Right renal pelvis (tissue), 4 donors: ENCODE data around the gene DSTYK. TPM values are rescaled to one million over a fixed set of nuclear protein-coding genes. Genes with fewer than 3 reads are reported as not detected.
"Not testable (repeated sequence)": the region's sequence is repeated elsewhere in the genome, so short reads cannot be mapped to it uniquely, and the experiment has no call there.

ENCODE experiments used
- DNase-seq, 4 donors: peaks; one replicate each; pipeline ENCODE4 v3.0.0-alpha.2; 2013; ENCODE audit warnings: low read depth in 4 of 4, low spot score in 3 of 4, missing footprints in 1 of 4
- polyA plus RNA-seq, 4 donors: library from polyadenylated mRNA; unstranded; fragments of 120-200 nt; gene quantifications; one replicate each; pipeline ENCODE4 v1.2.1, GENCODE V29; 2013; ENCODE audit not compliant: insufficient read length in 4 of 4

Gene DSTYK
- polyA plus RNA-seq, 4 donors, result 18.6 to 21.6 (median 20.7) TPM

DNA sequence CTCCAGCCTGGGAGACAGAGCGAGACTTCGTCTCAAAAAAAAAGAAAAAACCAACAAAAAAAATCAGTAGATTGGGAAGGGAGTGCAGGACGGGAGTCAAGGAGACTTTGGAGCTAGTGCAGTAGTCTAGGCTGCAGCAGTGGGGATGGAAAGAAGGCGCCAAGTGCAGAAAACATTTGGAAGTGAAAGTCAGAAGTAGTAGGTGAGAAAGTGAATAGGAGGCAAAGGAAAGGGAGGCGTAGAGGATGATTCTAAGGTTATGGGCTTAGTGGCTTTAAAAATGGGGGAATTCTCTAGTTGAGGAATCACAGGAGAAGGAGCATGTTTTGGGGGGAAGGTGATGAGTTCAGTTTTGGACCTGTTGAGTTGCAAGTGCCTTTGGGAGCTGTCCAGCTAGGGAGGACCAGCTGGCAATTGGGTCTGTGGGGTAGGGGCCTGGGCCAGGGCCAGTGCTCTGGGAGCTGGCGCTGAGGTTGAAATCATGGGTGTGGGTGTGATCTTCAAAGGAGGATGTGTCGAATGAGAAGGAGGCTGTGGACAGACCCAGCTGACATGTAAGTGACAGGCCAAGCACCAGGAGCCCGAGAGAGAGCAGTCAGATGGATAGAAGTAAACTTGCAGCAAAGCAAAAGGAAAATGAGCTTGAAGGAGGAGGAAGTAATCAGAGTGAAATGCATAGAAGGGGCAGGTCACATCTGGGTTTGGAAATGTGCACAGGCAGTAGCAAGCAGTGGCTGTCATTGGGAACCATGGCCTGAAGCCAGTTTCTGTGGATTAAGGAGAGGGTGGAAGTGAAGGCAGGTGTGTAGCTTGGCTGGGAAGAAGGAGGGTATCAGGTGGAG lies 32.1 kb upstream of the DSTYK start:
- DNase-seq, result no peak

DNA sequence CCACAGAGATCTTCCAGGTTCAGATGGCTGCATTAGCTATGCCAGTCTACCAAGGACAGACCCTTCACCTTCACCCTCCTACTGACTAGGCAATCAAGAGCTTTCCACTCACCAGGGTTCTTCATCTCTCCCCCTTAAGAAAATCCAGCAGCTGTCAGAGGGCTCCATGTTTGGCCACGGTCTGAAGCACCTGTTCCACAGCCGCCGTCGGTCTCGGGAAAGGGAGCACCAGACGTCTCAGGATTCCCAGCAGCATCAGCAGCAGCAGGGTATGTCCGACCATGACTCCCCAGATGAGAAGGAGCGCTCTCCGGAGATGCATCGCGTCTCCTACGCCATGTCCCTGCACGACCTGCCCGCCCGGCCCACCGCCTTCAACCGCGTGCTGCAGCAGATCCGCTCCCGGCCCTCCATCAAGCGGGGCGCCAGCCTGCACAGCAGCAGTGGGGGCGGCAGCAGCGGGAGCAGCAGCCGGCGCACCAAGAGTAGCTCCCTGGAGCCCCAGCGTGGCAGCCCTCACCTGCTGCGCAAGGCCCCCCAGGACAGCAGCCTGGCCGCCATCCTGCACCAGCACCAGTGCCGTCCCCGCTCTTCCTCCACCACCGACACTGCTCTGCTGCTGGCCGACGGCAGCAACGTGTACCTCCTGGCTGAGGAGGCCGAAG lies 30.0 kb upstream of the DSTYK start:
- no peak for DNase-seq

DNA sequence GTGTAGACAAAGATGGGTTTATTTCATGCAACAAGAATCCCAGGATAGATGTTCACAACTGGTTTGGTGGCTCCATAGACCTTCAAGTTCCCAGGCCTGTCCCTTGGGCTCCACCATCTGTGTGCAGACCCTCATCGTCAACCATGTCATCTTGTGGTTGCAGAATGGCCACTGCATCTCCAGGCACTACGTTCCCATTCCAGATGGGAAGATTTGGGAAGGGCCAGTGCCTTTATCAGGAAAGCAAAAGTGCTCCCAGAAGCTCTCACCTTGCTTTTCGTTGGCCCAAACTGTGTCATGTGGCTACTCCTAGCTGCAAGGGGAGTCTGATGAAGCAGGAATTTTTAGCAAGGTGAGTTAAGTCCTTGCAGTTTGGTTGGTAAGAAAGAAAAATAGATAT lies 29.1 kb upstream of the DSTYK start:
- no peak for DNase-seq

DNA sequence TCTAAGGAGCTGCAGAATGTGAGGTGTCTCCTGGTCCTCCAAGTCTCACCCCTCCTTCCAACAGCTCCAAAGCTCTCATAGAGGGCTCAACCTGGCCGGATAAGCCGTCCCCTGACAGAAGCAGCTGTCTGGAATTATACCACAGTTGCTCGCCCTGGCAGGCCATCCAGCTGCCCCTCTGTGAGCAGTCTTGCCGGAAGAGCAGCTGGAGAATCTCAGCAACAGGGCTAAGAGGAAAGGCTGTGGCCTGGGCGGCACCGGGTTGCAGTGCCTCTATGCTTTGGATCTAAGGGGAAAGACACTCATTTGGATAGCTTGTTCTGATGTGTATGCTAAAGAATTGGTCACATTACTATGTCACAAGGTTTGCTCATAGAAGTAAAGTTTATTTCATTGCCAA lies 28.6 kb upstream of the DSTYK start:
- DNase-seq, result no peak

DNA sequence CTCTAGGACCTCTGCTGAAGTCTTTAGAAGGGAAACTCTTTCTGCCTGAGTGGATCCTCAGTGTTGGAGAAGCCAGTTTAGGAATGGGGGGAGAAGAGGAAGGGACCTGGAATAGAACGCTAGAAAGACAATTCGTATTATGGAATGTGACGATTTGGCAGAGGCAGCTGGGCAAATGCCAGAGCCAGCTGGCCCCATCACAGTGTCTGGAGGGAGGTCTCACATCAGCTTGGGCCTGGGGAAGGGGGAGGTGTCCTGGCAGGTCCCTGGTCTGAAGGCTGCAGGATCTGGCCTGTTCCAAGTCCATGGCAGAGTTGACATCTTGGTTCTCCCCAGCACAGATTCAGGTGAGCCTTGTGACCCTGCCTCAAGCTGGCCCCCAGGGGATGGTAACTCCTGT lies 27.6 kb upstream of the DSTYK start:
- no peak for DNase-seq

DNA sequence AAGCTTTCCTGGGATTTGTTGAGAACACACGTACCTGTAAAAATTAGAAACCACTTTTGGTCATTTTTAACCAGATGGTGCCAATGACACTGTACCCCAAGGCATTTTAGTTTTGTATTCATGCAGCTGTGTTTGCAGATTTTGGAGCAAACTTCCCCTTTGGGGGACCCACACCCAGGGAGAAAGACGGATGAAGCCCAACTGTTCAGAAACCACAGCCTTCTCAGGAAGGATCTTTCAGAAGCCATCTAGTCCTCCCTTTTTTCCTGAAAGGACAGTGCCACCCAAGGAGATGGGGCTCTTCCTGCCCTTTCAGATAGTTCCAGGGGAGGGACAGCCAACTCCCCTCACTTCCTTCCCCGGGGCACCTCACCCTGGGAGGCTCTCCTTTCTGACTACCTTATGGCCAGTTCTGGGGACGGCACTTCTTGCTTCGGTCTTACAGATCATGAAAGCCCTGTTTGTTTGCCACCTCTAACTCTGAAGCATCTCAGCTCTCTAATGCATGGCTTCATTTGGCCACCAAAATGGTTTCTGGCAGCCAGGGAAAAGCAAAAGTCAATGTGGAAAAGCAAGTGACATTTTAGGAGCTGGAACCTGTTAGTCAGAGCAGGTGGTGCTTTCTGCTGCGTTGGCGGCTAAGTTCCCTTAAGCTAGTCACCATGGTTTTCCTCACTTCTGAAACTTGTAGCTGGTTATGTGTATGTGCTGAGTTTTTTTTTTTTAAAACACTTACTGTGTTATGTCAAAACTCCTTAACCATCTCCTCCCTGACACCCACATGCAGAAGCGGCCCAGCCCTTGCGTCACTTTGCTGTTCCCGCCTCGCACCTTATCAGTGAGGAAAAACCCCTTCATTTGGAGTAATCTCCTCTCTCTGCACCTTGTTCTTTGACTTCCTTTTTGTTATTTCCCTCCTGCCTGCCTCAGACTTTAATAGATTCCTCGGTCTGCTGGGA lies 26.3 kb upstream of the DSTYK start:
- DNase-seq, result no peak

DNA sequence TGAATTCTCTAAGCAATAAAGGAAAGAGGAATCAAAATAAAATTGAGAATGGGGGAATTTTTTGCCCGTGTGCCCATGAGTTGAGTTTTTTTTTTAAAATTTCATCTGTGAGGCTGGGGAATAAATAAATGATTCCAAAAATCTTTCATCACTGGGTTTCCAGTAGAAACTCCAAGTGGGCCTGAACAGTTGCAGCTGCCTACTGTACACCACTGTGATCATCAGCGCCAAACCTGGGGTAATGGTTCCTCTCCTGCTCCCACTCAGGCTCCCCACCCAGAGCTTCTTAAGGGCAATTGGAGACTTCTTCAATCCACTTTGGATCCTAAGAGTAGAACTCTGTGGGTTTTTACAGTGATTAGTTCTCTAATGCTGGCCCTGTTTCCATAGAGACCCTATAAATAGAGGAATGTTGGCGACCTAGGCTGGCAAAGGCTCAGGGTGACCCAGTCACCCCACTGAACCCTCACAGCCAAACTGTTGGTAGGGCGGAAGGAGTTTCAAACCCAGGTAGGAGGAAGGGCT lies 25.5 kb upstream of the DSTYK start:
- DNase-seq, result no peak

DNA sequence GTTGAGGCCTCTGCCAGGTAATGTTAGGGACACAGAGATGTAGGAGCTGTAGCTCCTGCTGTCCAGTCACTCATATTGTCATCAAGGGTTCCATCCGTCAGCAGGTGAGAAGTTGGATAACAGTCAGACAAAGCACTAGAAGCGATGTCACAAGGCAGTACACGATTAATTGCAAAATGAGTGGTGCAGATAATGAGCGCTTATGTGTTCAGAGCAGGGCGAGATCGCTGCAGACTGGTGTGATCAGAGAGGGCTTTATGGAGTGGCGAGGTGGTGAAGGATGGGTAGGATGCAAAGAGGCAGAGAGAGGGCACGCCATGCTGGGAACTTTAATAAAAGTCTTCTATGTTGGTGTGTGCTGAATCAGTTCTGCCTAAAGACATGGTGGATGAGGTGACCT lies 25.0 kb upstream of the DSTYK start:
- no peak for DNase-seq

DNA sequence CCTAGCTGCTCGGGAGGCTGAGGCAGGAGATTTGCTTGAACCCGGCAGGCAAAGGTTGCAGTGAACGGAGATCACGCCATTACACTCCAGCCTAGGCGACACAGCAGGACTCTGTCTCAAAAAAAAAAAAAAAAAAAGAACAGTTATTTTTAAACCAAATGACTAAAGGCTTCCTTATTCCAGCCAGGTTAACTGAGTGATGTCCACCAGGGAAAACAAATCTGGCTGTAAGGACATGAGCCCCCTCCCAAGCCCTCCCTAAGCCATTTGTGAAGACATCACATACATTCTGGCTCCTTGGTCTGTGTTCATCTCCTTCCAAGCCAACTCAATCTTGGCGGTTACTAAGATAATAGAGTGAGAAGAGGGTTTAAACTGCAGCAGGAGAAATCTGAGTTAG lies 24.4 kb upstream of the DSTYK start:
- no peak for DNase-seq

DNA sequence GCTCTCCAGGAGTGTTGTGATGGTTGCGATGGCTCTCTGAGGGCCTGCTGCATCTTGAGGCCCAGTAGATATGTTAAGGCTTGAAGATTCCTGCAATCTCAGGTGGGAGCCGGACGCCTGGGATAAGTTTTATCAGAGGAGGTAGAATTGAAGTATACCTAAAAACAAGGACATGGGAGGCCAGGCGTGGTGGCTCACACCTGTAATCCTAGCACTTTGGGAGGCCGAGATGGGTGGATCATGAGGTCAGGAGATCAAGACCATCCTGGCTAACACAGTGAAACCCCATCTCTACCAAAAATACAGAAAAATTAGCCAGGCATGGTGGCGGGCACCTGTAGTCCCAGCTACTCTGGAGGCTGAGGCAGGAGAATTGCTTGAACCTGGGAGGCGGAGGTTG lies 22.5 kb upstream of the DSTYK start:
- not testable (repeated sequence) for DNase-seq

DNA sequence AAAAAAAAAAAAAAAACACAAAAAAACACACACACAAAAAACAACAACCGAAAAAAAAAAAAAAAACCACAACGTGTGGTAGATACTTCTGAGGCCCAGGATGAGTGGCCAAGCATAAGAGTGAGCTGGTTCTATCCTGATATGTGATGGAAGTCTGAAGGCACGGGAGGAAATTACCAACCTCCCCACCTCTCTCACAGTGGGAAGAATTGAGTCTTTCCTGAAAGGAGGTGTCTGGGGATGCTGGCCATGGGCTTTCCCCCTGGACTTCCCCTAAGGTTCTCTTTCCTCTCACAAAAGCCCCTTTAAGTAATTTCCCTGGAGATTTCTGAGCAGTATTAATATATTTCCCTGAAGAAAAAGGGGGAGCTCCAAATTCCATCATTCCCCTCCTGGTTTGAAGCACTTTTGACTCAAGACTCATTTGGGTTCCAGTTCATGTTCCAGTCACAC lies 21.5 kb upstream of the DSTYK start:
- DNase-seq, result no peak

DNA sequence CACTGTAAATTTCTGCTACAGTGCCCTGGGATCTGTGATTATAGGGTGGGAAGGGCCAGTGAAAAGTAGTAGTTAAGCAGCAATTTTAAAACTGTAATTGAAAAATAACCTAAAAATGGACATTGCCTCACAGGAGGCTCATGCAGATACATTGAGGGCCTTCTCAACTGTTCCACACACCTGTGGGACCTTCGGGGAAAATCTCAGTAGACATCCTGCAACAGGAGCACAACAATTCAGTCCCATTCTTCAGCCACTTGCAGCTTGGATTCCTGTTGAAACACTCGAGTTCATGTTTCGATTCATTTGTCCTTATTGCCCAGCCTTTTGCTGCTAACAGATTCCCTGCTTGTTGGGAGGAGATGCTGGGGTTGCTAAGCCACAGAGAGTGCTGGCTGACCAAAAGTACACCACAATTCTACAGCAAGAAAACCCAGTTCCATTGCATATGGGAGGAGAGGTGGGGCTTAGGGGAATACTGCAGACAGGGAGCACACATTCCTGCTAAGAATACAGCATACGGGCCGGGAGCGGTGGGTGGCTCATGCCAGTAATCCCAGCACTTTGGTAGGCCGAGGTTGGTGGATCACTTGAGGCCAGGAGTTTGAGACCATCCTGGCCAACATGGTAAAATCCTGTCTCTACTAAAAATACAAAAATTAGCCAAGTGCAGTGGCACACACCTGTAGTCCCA lies 20.8 kb upstream of the DSTYK start:
- DNase-seq, result no peak

DNA sequence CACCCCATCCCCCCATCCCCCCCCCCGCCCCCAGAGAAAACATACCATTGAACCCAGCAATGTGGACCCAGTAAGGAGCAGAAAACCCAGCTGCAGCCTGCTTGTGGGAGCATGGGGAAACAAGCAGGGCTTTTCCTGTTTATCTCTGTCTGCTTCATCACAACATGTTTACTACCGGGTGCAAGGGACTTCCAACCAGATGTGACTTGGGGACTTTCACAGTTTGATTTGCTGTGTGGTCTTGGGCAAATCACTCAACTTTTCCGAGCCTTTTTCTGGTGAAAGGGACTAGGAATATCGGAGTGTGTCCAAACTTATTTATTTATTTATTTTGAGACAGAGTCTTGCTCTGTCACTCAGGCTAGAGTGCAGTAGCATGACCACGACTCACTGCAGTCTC lies 19.5 kb upstream of the DSTYK start:
- DNase-seq, result no peak

DNA sequence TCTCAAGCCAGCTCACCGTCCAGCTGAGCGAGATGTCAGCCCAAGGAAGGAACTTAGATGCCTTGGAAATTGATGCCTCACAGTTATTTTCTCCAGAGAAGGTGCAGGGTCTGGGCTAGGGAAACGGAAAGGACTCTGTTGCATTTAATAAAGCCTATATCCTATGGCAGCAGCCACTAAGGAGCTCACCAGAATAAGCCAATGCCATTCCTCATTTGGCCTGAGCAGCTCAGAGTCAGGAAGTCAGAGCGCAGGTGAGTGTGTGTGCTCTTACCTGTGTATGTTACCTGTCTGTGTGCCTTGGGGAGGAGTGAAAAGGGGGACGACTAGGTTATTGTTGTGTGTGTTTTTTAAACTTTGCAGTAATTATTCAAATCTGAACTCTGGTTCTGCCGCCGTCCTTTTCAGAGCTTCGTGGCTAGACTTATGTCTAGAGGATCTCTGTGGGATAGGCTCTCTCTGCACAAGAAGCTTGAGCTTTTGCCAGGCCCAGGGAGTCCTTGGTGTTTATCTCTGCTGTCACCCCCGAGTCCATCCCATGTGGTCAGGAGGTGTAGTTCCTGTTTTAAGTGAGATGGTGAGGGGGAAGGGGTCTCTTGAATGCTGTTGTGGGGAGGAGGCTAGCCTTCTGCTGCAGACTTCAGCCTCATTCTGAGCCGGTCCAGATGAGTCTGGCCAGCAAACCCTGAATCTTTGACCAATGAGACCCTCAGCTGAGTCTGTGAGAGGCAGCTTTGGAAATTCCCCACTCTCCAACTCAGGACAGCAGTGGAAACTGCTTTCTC lies 18.6 kb upstream of the DSTYK start:
- DNase-seq, result no peak

DNA sequence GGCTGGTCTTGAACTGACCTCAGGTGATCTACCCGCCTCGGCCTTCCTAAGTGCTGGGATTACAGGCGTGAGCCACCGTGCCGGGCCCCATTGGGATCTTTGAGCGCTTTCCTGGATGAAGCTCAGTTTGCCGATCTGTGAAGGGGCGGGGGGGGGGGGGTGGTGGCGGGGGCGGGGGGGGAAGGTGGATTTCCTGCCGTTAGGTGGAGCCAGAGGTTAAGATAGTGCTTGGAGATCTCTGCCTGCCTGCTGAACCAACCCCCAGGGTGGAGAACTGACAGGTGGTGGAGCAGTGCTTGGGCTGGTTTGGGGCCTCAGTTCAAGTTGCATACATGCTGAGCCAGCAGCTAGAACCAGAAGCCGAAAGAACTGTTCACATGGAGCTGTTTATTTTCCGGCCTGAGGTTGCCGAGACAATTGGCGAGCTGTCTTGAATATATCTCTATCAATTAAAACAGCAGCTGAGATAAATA lies 17.9 kb upstream of the DSTYK start:
- DNase-seq, result no peak

DNA sequence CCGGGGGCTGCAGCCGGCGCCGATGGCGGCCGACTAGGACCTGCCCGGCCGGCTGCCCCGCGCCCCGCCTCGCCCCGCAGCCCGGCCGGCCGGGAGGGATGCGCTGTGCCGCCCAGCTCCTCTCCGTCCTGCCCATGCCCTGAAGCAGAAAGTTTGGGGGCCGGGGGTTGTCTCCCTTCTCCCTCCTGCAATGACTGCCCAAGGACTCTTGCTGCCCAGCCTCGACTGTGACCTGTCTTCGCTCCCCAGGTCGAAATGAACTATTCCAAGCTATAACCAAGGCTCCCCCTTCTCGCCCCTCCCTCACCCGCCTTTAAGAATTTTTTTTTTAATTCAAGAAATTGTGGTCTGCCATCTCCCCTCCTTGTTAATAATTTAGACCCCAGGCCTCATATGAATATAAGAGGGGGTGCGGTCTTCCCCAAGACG lies 16.6 kb upstream of the DSTYK start:
- no peak for DNase-seq

DNA sequence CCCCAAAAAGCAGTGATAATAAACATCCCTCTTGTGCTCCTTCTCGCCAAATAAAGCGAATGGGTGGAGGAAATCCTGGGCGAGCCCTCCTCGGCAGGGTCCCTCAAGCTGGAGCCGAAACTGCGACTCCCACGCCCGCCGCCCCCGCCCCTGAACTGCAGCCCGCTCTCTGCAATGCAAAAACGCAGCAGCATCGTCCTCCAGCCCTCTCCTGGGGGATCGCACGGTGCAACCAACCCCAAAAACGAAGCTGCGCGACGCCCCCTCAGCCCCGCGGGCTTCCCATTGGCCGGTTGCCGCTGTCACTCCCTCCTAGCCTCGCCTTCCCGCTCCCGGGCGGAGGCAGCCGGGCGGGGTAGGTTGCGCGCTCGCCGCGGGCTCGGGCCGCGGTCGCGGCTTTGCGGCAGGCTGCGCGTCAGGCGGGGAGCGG lies 16.1 kb upstream of the DSTYK start, which contains the start of gene TMCC2:
TMCC2 (plus strand) TSS at position 363 of the 430 bp plus-strand sequence. CDS start 619 bp downstream, outside the sequence.
- peak; percentile 83 to 90 (median 88) for DNase-seq

DNA sequence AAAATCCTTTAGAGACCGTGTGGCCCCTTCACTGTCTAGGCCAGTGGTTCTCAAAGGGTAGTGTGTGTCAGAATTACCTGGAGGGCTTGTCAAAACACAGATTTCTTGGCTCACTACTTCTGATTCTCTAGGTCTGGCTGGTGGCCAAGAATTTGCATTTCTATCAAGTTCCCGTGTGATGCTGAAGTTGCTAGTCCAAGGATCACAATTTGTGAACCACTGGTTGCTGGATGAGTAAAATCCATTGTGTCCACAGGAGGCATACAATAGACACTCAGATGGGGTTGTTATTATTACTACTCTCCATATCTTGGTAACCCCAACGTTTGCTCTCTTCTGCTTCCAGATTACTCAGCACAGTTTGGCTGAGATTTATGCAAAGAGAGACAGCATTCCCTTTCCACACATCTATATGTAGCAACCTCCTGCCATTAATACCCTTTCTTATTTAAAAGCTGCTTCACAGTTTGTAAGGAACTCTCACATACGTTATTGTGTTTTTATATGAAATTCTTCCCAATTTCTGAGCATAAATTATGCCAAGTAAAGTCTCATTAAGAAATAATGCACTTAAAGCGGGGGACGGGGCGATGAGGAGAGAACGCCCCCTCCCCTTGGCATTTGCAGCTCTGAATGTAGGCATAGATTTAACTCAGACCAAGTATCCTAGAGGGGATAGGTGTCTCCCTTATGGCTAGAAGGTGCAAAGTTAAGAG lies 15.5 kb upstream of the DSTYK start:
- DNase-seq, result no peak
